Occipital lobe (tissue), 2 donors: ENCODE data around the gene TMEM19. TPM values are rescaled to one million over a fixed set of nuclear protein-coding genes. Genes with fewer than 3 reads are reported as not detected.

Experiments
- DNase-seq: peaks from one replicate; lab custom pipeline; 2025; lab: John Stamatoyannopoulos, UW
- total RNA-seq: library from RNA; depleted of rRNA; stranded (reverse); fragments of >200 nt; gene quantifications from one replicate; pipeline ENCODE4 v1.2.3, GENCODE V29; 2014

TMEM19 gene
- 68.5 TPM for total RNA-seq

- peak; percentile 88 for DNase-seq
Observed at GRCh38 chr12:71685914-71686657, at the start of gene TMEM19. TSS of gene TMEM19 (plus strand) at chr12:71686082. CDS start at chr12:71686681, 599 bp downstream.

GRCh38 chr12:71636704-71637115 is 49.2 kb upstream of the TMEM19 start:
- peak; percentile 2 for DNase-seq

GRCh38 chr12:71638499-71638898 is 47.4 kb upstream of the TMEM19 start:
- DNase-seq = no peak

- DNase-seq = no peak
Observed at GRCh38 chr12:71639341-71639760, 46.5 kb upstream of the TMEM19 start.

GRCh38 chr12:71640316-71640715 is 45.6 kb upstream of the TMEM19 start:
- DNase-seq = no peak

- DNase-seq = no peak
Observed at GRCh38 chr12:71641390-71641789, 44.5 kb upstream of the TMEM19 start.

GRCh38 chr12:71642264-71642663 is 43.6 kb upstream of the TMEM19 start:
- DNase-seq = no peak

- no peak for DNase-seq
Observed at GRCh38 chr12:71645268-71645667, 40.6 kb upstream of the TMEM19 start.

- no peak for DNase-seq
Observed at GRCh38 chr12:71646512-71646911, 39.4 kb upstream of the TMEM19 start.

- DNase-seq = no peak
Observed at GRCh38 chr12:71648537-71648936, 37.3 kb upstream of the TMEM19 start.

- no peak for DNase-seq
Observed at GRCh38 chr12:71649401-71649800, 36.5 kb upstream of the TMEM19 start.

- no peak for DNase-seq
Observed at GRCh38 chr12:71652656-71653055, 33.2 kb upstream of the TMEM19 start.

GRCh38 chr12:71653137-71653536 is 32.7 kb upstream of the TMEM19 start:
- DNase-seq = no peak

GRCh38 chr12:71654200-71654599 is 31.7 kb upstream of the TMEM19 start:
- DNase-seq = no peak

- DNase-seq = no peak
Observed at GRCh38 chr12:71655495-71655894, 30.4 kb upstream of the TMEM19 start.

- DNase-seq = no peak
Observed at GRCh38 chr12:71655907-71656306, 30.0 kb upstream of the TMEM19 start.

GRCh38 chr12:71656740-71657139 is 29.1 kb upstream of the TMEM19 start:
- DNase-seq = no peak

GRCh38 chr12:71661977-71662530 is 23.8 kb upstream of the TMEM19 start:
- no peak for DNase-seq

- DNase-seq = peak; percentile 72
Observed at GRCh38 chr12:71662849-71663560, 22.9 kb upstream of the TMEM19 start.

- DNase-seq = peak; percentile 94
Observed at GRCh38 chr12:71663561-71664410, 22.1 kb upstream of the TMEM19 start, which contains the start of the genes THAP2 and ZFC3H1. TSS of gene THAP2 (plus strand) at chr12:71664301. CDS start at chr12:71664510, 209 bp downstream. TSS of gene ZFC3H1 (minus strand) at chr12:71663848. CDS start at chr12:71663610, 238 bp downstream.

GRCh38 chr12:71664411-71665089 is 21.3 kb upstream of the TMEM19 start:
- DNase-seq = no peak
